Glutamatergic neuron (in vitro differentiated cells): Measurements from ENCODE around the gene SH2D3C. TPM values are rescaled to one million over a fixed set of nuclear protein-coding genes. Genes with fewer than 3 reads are reported as not detected.

Experiments
- DNase-seq: peaks from one replicate; pipeline ENCODE4 v3.0.0; 2022
- H3K27ac Mint-ChIP-seq: one replicate; pipeline ENCODE4 v1.8.0; 2020; ENCODE audit warnings: mild to moderate bottlenecking, mixed read lengths, inconsistent platforms; ENCODE audit not compliant: unreplicated experiment
- H3K27me3 Mint-ChIP-seq: one replicate; pipeline ENCODE4 v1.8.0; 2020; ENCODE audit warnings: mild to moderate bottlenecking, moderate library complexity, mixed read lengths, inconsistent platforms; ENCODE audit not compliant: unreplicated experiment
- H3K36me3 Mint-ChIP-seq: one replicate; pipeline ENCODE4 v1.8.0; 2020; ENCODE audit warnings: mild to moderate bottlenecking, mixed read lengths, inconsistent platforms; ENCODE audit not compliant: unreplicated experiment
- H3K4me1 Mint-ChIP-seq: one replicate; pipeline ENCODE4 v1.8.0; 2020; ENCODE audit warnings: mild to moderate bottlenecking, low read depth, mixed read lengths, inconsistent platforms; ENCODE audit not compliant: unreplicated experiment
- H3K4me3 Mint-ChIP-seq: one replicate; pipeline ENCODE4 v1.8.0; 2020; ENCODE audit warnings: mild to moderate bottlenecking, mixed read lengths, inconsistent platforms; ENCODE audit not compliant: unreplicated experiment
- H3K9me3 Mint-ChIP-seq: one replicate; pipeline ENCODE4 v1.8.0; 2020; ENCODE audit warnings: mild to moderate bottlenecking, moderate library complexity, mixed read lengths, inconsistent platforms; ENCODE audit not compliant: unreplicated experiment
- total RNA-seq: library from RNA; stranded (reverse); fragmentation: NEBNext Ultra II Directional; extraction: Animal tissue kit (Norgen Biotek cat#: 25700); gene quantifications from one replicate; pipeline ENCODE4 v1.2.1, GENCODE V29; 2021; ENCODE audit not compliant: unreplicated experiment
- TF ChIP-seq, protein P1 (sequence below): fragments of 200-600 bp; sonication (generic); IDR thresholded peaks from one replicate; pipeline ENCODE4 v1.5.0; 2021; ENCODE audit not compliant: partially characterized antibody, unreplicated experiment

The SH2D3C gene
- total RNA-seq, 1 donor from 2014 or later = 71.7 TPM

DNA sequence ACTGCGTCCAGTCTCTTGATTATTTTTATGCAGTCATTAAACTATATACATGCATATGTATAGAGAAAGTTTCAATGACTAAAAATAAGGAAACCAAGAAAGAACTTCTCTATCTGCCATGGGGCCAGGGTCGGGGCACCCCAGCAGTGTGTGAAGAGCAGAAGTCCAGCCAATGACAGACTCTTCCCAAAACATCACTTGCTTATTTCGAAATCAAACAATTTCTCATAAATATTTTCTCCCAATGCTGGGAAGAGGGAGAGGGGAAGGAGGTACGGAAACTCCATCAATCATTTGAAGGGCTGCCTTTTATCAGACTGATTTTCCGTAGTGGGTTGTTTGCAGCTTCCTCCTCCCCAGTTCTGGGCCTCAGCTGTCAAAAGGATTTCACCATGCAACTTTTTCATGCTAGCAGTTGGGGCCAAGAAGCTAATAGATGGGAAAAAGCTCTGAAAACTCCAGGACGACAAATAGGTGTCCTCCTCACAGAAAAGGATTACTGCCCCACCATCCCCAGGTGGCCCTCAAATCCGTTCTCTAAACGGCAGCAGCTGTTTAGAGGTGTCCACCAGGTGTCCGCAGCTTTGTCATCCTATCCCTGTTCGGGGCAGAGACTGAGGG is 23.6 kb upstream of the SH2D3C start:
- Mint-ChIP-seq H3K9me3 (peaks cover 8% of the 10 kb centered on the region), H3K27ac (peak overlapping the region; percentile 80), H3K36me3 (no peaks in the 10 kb centered on the region), H3K4me3 (peak overlapping the region; percentile 74), H3K4me1 (peaks cover 7% of the 10 kb centered on the region), H3K27me3 (peaks cover 2% of the 10 kb centered on the region)
- DNase-seq = no peak
- TF ChIP-seq, protein P1, sequence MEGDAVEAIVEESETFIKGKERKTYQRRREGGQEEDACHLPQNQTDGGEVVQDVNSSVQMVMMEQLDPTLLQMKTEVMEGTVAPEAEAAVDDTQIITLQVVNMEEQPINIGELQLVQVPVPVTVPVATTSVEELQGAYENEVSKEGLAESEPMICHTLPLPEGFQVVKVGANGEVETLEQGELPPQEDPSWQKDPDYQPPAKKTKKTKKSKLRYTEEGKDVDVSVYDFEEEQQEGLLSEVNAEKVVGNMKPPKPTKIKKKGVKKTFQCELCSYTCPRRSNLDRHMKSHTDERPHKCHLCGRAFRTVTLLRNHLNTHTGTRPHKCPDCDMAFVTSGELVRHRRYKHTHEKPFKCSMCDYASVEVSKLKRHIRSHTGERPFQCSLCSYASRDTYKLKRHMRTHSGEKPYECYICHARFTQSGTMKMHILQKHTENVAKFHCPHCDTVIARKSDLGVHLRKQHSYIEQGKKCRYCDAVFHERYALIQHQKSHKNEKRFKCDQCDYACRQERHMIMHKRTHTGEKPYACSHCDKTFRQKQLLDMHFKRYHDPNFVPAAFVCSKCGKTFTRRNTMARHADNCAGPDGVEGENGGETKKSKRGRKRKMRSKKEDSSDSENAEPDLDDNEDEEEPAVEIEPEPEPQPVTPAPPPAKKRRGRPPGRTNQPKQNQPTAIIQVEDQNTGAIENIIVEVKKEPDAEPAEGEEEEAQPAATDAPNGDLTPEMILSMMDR = no peak

DNA sequence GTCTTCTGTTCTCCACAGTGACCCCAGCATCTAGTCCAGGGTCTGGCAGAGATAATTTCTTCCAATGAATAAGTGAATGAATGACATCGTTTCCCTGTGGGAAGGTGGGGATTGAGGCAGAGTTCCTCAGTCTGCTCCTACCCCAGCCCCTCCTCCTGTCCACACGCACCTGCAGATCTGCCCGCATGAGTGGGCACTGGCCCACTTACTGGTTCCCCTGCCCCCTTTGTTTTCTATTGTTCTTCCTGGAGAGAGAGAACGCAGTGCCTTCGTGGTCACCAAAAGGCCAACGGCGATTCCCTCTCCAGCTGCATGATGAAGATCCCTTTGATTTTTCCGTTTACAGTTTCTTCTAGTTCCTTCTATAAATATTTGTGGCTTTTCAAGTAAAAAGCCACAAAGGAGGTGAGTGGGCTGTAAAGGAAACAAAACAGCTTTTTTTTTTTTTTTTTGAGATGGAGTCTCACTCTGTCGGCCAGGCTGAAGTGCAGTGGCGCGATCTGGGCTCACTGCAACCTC is 18.4 kb upstream of the SH2D3C start:
- Mint-ChIP-seq H3K27ac (peak overlapping the region; percentile 4), H3K9me3 (peaks cover 8% of the 10 kb centered on the region), H3K4me1 (peaks cover 12% of the 10 kb centered on the region), H3K27me3 (peaks cover 2% of the 10 kb centered on the region), H3K4me3 (no peak overlapping the region), H3K36me3 (no peaks in the 10 kb centered on the region)
- no peak for DNase-seq
- TF ChIP-seq, protein P1 = no peak

GRCh38 chr9:127796225-127796813 is 17.9 kb upstream of the SH2D3C start:
- H3K4me3 Mint-ChIP-seq = no peak overlapping the region
- no peaks in the 10 kb centered on the region for H3K36me3 Mint-ChIP-seq
- DNase-seq = no peak
- peaks cover 8% of the 10 kb centered on the region for H3K9me3 Mint-ChIP-seq
- peaks cover 1% of the 10 kb centered on the region for H3K27me3 Mint-ChIP-seq
- TF ChIP-seq, protein P1 = no peak
- H3K27ac Mint-ChIP-seq = no peak overlapping the region
- peaks cover 12% of the 10 kb centered on the region for H3K4me1 Mint-ChIP-seq

- no peaks in the 10 kb centered on the region for H3K36me3 Mint-ChIP-seq
- H3K27me3 Mint-ChIP-seq = peaks cover 1% of the 10 kb centered on the region
- TF ChIP-seq, protein P1 = no peak
- H3K9me3 Mint-ChIP-seq = peaks cover 10% of the 10 kb centered on the region
- no peak for DNase-seq
- no peak overlapping the region for H3K4me3 Mint-ChIP-seq
- H3K4me1 Mint-ChIP-seq = peaks cover 5% of the 10 kb centered on the region
- peak overlapping the region; percentile 68 for H3K27ac Mint-ChIP-seq
Measured at GRCh38 chr9:127794001-127794791, 15.7 kb upstream of the SH2D3C start.
